Common myeloid progenitor, CD34-positive (primary cell): ENCODE results near the gene SYNE1.

Experiments used
- CTCF ChIA-PET: fragments of 350-600 bp; sonication (Branson Sonifier 250); formaldehyde crosslinking; loops from one replicate; lab custom pipeline; 2021; ENCODE audit warnings: antibody characterized with exemption; lab: Charles Lee
- POLR2A ChIA-PET: fragments of 350-600 bp; sonication (Branson Sonifier 250); formaldehyde crosslinking; loops from one replicate; lab custom pipeline; 2021; ENCODE audit warnings: antibody characterized with exemption; lab: Charles Lee
- DNase-seq, 3 donors: peaks; one replicate each; pipeline versions ENCODE4 v3.0.0 to v3.0.0-alpha.2; 2013
- H3K27ac ChIP-seq, 2 experiments: 1 replicate in 1 of 2; 2 replicates in 1 of 2; pipeline ENCODE4 v1.7.0; 2013; ENCODE audit warnings: inconsistent platforms in 2 of 2, low read length in 2 of 2, mild to moderate bottlenecking in 2 of 2, low read depth in 1 of 2, moderate library complexity in 1 of 2; ENCODE audit not compliant: severe bottlenecking in 2 of 2, insufficient read depth in 1 of 2, poor library complexity in 1 of 2
- H3K27me3 ChIP-seq, 5 experiments: replicated peaks in 2 of 5; 1 replicate in 3 of 5; 2 replicates in 2 of 5; pipeline versions ENCODE4 v1.6.1 to v1.7.0; 2013; ENCODE audit warnings: low read length in 4 of 5, mild to moderate bottlenecking in 2 of 5, moderate library complexity in 2 of 5, inconsistent platforms in 1 of 5; ENCODE audit not compliant: insufficient read depth in 5 of 5, control insufficient read depth in 4 of 5
- H3K36me3 ChIP-seq, 4 experiments: 1 replicate in 2 of 4; 2 replicates in 2 of 4; pipeline versions ENCODE4 v1.6.1 to v1.7.0; 2013; ENCODE audit warnings: low read length in 3 of 4, control low read depth in 1 of 4, mild to moderate bottlenecking in 1 of 4; ENCODE audit not compliant: control insufficient read depth in 4 of 4, insufficient read depth in 4 of 4
- H3K4me1 ChIP-seq, 4 experiments: 1 replicate in 3 of 4; 2 replicates in 1 of 4; pipeline versions ENCODE4 v1.6.1 to v1.7.1; 2013; ENCODE audit warnings: low read length in 3 of 4, mild to moderate bottlenecking in 3 of 4, control low read depth in 1 of 4, inconsistent platforms in 1 of 4, moderate library complexity in 1 of 4; ENCODE audit not compliant: control insufficient read depth in 4 of 4, insufficient read depth in 4 of 4; ENCODE audit errors: control extremely low read depth in 1 of 4
- H3K4me3 ChIP-seq, 7 experiments: 1 replicate in 4 of 7; 2 replicates in 3 of 7; pipeline versions ENCODE4 v1.5.1 to v1.7.0; 2013; ENCODE audit warnings: mild to moderate bottlenecking in 7 of 7, low read length in 6 of 7, moderate library complexity in 6 of 7, inconsistent platforms in 2 of 7, low read depth in 2 of 7, control low read depth in 1 of 7; ENCODE audit not compliant: insufficient read depth in 4 of 7, control insufficient read depth in 1 of 7; ENCODE audit errors: extremely low read depth in 1 of 7
- H3K9me3 ChIP-seq, 5 experiments: 1 replicate in 4 of 5; 2 replicates in 1 of 5; pipeline versions ENCODE4 v1.6.1 to v1.7.1; 2013; ENCODE audit warnings: low read length in 4 of 5, mild to moderate bottlenecking in 2 of 5, inconsistent platforms in 1 of 5, low read depth in 1 of 5, moderate library complexity in 1 of 5; ENCODE audit not compliant: control insufficient read depth in 4 of 5, insufficient read depth in 2 of 5; ENCODE audit errors: control extremely low read depth in 1 of 5
- WGBS: methylation state at CpG from one replicate; pipeline ENCODE4 v1.1.5; 2013; ENCODE audit not compliant: insufficient coverage; 5-methylcytosine and 5-hydroxymethylcytosine counted together

The SYNE1 gene

GRCh38 chr6:152399399-152399798 lies 237.8 kb downstream of the SYNE1 start:
- Histone ChIP-seq H3K36me3 (no peaks in the 10 kb centered on the region), H3K4me3 (no peak overlapping the region), H3K9me3 (no peaks in the 10 kb centered on the region), H3K27ac (no peak overlapping the region), H3K4me1 (no peaks in the 10 kb centered on the region), H3K27me3 (no peaks in the 10 kb centered on the region)
- WGBS: 93% methylated on average over 3 of the region's 5 CpGs
- no peak for DNase-seq
- POLR2A ChIA-PET: no interaction called here
- CTCF ChIA-PET: no interaction called here

- no peak overlapping the region for H3K27ac ChIP-seq
- ChIA-PET POLR2A (no interaction called here), CTCF (no interaction called here)
- H3K4me1 ChIP-seq: no peaks in the 10 kb centered on the region
- H3K4me3 ChIP-seq: no peak overlapping the region
- DNase-seq: no peak
- H3K36me3 ChIP-seq: no peaks in the 10 kb centered on the region
- no peaks in the 10 kb centered on the region for H3K9me3 ChIP-seq
- no peaks in the 10 kb centered on the region for H3K27me3 ChIP-seq
These were observed 238.2 kb downstream of the SYNE1 start for GRCh38 chr6:152398993-152399392.

GRCh38 chr6:152398316-152398715 lies 238.8 kb downstream of the SYNE1 start:
- H3K4me1 ChIP-seq: no peaks in the 10 kb centered on the region
- ChIA-PET CTCF (no interaction called here), POLR2A (no interaction called here)
- H3K36me3 ChIP-seq: no peaks in the 10 kb centered on the region
- H3K9me3 ChIP-seq: no peaks in the 10 kb centered on the region
- no peak overlapping the region for H3K27ac ChIP-seq
- no peak for DNase-seq
- no peak overlapping the region for H3K4me3 ChIP-seq
- WGBS: no CpG with 5 or more reads among the region's 3 CpGs
- H3K27me3 ChIP-seq: no peaks in the 10 kb centered on the region

- WGBS: 71% methylated on average over 1 of the region's 1 CpG
- no peak for DNase-seq
- Histone ChIP-seq H3K27me3 (no peaks in the 10 kb centered on the region), H3K4me3 (no peak overlapping the region), H3K36me3 (no peaks in the 10 kb centered on the region), H3K4me1 (no peaks in the 10 kb centered on the region), H3K9me3 (no peaks in the 10 kb centered on the region), H3K27ac (no peak overlapping the region)
- POLR2A ChIA-PET: no interaction called here
- CTCF ChIA-PET: no interaction called here
These were observed 242.9 kb downstream of the SYNE1 start for GRCh38 chr6:152394303-152394702.

GRCh38 chr6:152391179-152391880 lies 245.8 kb downstream of the SYNE1 start:
- DNase-seq: no peak
- no peaks in the 10 kb centered on the region for H3K36me3 ChIP-seq
- H3K4me3 ChIP-seq: no peak overlapping the region
- 90% methylated on average over 4 of the region's 6 CpGs for WGBS
- ChIA-PET CTCF (no interaction called here), POLR2A (no interaction called here)
- H3K9me3 ChIP-seq: no peaks in the 10 kb centered on the region
- no peaks in the 10 kb centered on the region for H3K4me1 ChIP-seq
- H3K27me3 ChIP-seq: no peaks in the 10 kb centered on the region
- no peak overlapping the region for H3K27ac ChIP-seq

- no peak overlapping the region for H3K4me3 ChIP-seq
- no peaks in the 10 kb centered on the region for H3K9me3 ChIP-seq
- 100% methylated on average over 1 of the region's 6 CpGs for WGBS
- ChIA-PET POLR2A (no interaction called here), CTCF (no interaction called here)
- H3K27ac ChIP-seq: no peak overlapping the region
- no peak for DNase-seq
- H3K4me1 ChIP-seq: no peaks in the 10 kb centered on the region
- H3K27me3 ChIP-seq: no peaks in the 10 kb centered on the region
- H3K36me3 ChIP-seq: no peaks in the 10 kb centered on the region
These were observed 250.1 kb downstream of the SYNE1 start for GRCh38 chr6:152387091-152387490.

- POLR2A ChIA-PET: no interaction called here
- no CpG with 5 or more reads among the region's 2 CpGs for WGBS
- Histone ChIP-seq H3K36me3 (no peaks in the 10 kb centered on the region), H3K9me3 (no peaks in the 10 kb centered on the region), H3K4me1 (no peaks in the 10 kb centered on the region), H3K27me3 (no peaks in the 10 kb centered on the region), H3K4me3 (no peak overlapping the region), H3K27ac (no peak overlapping the region)
- no peak for DNase-seq
- CTCF ChIA-PET: no interaction called here
These were observed 251.0 kb downstream of the SYNE1 start for GRCh38 chr6:152386131-152386530.
